ENCODE data around the gene AGO3. TPM values are rescaled to one million over a fixed set of nuclear protein-coding genes. Genes with fewer than 3 reads are reported as not detected.

The AGO3 gene
- total and polyA plus RNA-seq, 10 of the 15 experiments (the other 5 are each of a cell fraction or from before 2014, with no cell fraction given), result 3.9 to 35.2 (median 12.5) TPM

DNA sequence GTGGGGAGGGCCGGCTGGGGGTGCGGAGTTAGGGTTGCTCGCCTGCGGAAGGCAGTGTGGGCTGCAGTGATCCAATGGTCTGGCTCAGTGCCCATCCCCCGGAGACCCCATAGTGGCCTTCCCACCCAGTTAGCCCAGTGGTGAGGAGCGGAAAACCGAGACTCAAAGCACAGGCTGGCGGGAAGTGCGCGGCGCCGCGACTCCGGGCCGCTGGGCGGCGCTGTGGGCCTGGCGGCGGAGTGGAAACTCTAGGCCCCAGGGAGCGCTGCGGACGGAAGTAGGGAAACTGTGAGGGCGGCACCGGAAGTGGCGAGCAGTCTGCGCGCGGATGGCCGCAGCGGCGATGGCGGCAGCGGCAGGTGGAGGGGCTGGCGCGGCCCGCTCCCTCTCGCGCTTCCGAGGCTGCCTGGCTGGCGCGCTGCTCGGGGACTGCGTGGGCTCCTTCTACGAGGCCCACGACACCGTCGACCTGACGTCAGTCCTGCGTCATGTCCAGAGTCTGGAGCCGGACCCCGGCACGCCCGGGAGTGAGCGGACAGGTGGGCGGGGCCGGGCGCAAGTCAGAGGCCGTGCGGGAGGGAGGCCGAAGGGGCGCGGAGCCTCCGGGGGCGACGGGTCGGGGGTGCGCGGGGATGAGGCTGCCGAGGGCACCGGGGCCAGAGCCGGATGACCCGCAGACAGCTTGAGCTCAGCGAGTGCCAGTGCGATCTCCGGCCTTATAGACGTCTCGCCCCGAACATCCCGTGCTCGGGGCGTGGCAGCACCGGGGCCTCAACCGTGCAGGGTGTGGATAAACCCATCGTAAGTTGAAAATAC is 157.9 kb downstream of the AGO3 start, which contains the start of gene ADPRS (continued):
- peak; percentile 80; the same call in 1 of the 2 replicates for TF ChIP-seq NBN (IDR thresholded peaks at IDR 0.05)
- TF ChIP-seq ZSCAN29 (IDR thresholded peaks at IDR 0.05), result no peak
- TF ChIP-seq STAT1 (conservative IDR thresholded peaks at IDR 0.05), result peak; percentile 91
- peak; percentile 71; the same call in 1 of the 2 replicates for TF ChIP-seq CBFB (IDR thresholded peaks at IDR 0.05; ENCODE audit: low read depth)
- peak; percentile 97 for TF ChIP-seq RB1 (IDR thresholded peaks at IDR 0.05; ENCODE audit: borderline replicate concordance)
- TF ChIP-seq, protein P1, sequence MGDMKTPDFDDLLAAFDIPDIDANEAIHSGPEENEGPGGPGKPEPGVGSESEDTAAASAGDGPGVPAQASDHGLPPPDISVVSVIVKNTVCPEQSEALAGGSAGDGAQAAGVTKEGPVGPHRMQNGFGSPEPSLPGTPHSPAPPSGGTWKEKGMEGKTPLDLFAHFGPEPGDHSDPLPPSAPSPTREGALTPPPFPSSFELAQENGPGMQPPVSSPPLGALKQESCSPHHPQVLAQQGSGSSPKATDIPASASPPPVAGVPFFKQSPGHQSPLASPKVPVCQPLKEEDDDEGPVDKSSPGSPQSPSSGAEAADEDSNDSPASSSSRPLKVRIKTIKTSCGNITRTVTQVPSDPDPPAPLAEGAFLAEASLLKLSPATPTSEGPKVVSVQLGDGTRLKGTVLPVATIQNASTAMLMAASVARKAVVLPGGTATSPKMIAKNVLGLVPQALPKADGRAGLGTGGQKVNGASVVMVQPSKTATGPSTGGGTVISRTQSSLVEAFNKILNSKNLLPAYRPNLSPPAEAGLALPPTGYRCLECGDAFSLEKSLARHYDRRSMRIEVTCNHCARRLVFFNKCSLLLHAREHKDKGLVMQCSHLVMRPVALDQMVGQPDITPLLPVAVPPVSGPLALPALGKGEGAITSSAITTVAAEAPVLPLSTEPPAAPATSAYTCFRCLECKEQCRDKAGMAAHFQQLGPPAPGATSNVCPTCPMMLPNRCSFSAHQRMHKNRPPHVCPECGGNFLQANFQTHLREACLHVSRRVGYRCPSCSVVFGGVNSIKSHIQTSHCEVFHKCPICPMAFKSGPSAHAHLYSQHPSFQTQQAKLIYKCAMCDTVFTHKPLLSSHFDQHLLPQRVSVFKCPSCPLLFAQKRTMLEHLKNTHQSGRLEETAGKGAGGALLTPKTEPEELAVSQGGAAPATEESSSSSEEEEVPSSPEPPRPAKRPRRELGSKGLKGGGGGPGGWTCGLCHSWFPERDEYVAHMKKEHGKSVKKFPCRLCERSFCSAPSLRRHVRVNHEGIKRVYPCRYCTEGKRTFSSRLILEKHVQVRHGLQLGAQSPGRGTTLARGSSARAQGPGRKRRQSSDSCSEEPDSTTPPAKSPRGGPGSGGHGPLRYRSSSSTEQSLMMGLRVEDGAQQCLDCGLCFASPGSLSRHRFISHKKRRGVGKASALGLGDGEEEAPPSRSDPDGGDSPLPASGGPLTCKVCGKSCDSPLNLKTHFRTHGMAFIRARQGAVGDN (IDR thresholded peaks at IDR 0.05), result peak; percentile 80
- 0 out of 2 replicates have a peak, but pooled peaks have one; percentile 86 for TF ChIP-seq HDAC2 (IDR thresholded peaks at IDR 0.05)
- TF ChIP-seq RELA (IDR thresholded peaks at IDR 0.05; ENCODE audit: borderline replicate concordance, partially characterized antibody), result peak; percentile 76
- peak in 1 of 2 experiments; percentile 72; a peak in 2 of 4 replicates for TF ChIP-seq SRF (IDR thresholded peaks at IDR 0.05; ENCODE audit: low read depth in 2 of 2, low read length in 2 of 2)
- TF ChIP-seq HCFC1 (IDR thresholded peaks at IDR 0.05; ENCODE audit: low read length), result peak; percentile 84
- peak; percentile 79; the same call in 1 of the 2 replicates for TF ChIP-seq SMAD5 (IDR thresholded peaks at IDR 0.05; ENCODE audit: low read depth)
- TF ChIP-seq BRCA1 (IDR thresholded peaks at IDR 0.05; ENCODE audit: low read depth, low read length), result no peak
- TF ChIP-seq IRF3 (IDR thresholded peaks at IDR 0.05), result no peak
- TF ChIP-seq, protein P2, sequence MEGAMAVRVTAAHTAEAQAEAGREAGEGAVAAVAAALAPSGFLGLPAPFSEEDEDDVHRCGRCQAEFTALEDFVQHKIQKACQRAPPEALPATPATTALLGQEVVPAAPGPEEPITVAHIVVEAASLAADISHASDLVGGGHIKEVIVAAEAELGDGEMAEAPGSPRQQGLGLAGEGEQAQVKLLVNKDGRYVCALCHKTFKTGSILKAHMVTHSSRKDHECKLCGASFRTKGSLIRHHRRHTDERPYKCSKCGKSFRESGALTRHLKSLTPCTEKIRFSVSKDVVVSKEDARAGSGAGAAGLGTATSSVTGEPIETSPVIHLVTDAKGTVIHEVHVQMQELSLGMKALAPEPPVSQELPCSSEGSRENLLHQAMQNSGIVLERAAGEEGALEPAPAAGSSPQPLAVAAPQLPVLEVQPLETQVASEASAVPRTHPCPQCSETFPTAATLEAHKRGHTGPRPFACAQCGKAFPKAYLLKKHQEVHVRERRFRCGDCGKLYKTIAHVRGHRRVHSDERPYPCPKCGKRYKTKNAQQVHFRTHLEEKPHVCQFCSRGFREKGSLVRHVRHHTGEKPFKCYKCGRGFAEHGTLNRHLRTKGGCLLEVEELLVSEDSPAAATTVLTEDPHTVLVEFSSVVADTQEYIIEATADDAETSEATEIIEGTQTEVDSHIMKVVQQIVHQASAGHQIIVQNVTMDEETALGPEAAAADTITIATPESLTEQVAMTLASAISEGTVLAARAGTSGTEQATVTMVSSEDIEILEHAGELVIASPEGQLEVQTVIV (IDR thresholded peaks at IDR 0.05; ENCODE audit: borderline replicate concordance, partially characterized antibody), result peak; percentile 43
- no peak for TF ChIP-seq CHD1 (IDR thresholded peaks at IDR 0.05; ENCODE audit: low read depth, low read length)
- TF ChIP-seq, protein P3, sequence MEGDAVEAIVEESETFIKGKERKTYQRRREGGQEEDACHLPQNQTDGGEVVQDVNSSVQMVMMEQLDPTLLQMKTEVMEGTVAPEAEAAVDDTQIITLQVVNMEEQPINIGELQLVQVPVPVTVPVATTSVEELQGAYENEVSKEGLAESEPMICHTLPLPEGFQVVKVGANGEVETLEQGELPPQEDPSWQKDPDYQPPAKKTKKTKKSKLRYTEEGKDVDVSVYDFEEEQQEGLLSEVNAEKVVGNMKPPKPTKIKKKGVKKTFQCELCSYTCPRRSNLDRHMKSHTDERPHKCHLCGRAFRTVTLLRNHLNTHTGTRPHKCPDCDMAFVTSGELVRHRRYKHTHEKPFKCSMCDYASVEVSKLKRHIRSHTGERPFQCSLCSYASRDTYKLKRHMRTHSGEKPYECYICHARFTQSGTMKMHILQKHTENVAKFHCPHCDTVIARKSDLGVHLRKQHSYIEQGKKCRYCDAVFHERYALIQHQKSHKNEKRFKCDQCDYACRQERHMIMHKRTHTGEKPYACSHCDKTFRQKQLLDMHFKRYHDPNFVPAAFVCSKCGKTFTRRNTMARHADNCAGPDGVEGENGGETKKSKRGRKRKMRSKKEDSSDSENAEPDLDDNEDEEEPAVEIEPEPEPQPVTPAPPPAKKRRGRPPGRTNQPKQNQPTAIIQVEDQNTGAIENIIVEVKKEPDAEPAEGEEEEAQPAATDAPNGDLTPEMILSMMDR (IDR thresholded peaks at IDR 0.05 in 2 of 3, conservative IDR thresholded peaks at IDR 0.05 in 1 of 3; ENCODE audit: control insufficient read depth in 2 of 3, extremely low read depth in 1 of 3, insufficient read depth in 1 of 3, low read depth in 3 of 3, low read length in 3 of 3), result peak; percentile 97 to 99 (median 98)
